NCI-H345 (cell line): Measurements from ENCODE around the gene PDE6G.

Source experiments
- DNase-seq: peaks from one replicate; lab custom pipeline; 2025; lab: John Stamatoyannopoulos, UW

Gene PDE6G

GRCh38 chr17:81656118-81656743 lies at the start of gene PDE6G:
Gene PDE6G, minus strand, starts transcription at chr17:81656542. Its CDS starts 3,237 bp downstream, at chr17:81653305.
- no peak for DNase-seq

DNA sequence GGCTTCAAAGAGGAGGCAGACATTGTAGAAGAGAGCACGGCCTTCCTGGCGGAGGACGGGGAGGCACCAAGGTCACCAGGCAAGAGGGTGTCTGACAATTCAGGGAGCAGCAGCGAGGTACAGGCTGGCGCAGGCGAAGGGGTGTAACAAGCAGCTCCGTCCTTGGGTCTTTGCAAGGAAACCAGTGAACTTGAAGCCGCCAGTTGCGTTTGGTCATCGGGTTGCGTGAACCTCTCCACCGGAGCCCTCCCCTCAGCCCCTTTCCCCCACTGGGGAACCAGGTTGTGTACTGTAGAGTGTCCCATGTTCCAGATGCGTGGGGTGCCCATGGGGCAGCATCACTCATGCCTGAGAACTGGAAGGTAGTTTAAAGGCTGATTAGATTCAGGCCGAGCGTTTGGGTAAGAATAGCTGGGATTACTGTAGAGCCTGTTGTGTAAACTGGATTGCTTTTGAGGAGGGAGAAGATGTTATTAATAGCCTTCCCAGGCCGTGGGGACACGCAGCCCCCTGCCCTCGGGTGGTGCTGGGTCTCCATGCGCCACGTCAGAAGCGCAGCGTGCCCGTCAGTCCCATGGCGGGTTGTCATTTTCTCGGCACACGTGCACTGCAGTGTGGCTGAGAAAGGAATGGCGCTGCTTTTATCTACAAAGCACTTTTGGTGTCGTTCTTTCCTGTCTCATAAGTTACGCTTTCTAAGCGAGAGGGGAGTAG lies 49.3 kb upstream of the PDE6G start:
- DNase-seq: no peak

DNA sequence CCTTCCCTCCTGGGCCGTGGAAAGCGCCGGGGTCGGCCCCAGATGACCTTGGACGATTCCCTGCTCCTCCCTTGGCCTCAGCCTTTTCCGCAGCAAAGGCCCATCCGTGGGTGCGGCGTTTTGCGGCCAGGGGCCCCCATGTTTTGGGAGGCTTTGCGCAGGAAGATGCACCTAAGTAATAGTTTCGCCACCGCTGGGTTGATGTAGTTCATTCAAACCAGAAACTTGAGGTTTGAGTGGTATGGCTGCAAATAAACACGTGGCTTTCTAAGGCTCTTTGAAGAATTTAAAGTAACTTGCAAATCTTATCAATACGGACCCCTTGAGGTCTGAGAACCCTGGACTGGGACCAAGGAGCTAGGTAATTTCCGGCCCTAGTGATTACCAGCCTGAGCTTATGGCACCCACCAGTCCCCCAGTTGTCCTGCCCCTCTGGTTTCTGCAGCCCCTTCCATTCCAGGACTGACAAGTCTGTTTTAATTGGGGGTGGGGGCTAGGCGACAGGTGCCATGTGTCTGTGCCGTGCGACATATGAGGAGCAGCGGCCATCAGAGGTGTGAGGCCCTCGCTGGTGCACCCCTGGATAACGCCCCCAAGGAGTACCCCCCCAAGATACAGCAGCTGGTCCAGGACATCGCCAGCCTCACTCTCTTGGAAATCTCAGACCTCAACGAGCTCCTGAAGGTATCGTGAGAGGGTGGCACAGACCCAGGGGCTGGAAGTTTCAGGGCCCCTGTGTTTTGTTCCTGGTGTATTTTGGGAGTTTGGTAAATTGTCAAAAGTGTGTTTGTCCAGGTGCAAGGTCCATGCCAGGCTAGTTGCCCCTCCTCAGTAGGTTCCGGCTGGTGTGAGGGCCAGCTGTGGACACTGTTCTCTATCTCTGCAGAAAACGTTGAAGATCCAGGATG lies 47.7 kb upstream of the PDE6G start:
- DNase-seq: no peak

DNA sequence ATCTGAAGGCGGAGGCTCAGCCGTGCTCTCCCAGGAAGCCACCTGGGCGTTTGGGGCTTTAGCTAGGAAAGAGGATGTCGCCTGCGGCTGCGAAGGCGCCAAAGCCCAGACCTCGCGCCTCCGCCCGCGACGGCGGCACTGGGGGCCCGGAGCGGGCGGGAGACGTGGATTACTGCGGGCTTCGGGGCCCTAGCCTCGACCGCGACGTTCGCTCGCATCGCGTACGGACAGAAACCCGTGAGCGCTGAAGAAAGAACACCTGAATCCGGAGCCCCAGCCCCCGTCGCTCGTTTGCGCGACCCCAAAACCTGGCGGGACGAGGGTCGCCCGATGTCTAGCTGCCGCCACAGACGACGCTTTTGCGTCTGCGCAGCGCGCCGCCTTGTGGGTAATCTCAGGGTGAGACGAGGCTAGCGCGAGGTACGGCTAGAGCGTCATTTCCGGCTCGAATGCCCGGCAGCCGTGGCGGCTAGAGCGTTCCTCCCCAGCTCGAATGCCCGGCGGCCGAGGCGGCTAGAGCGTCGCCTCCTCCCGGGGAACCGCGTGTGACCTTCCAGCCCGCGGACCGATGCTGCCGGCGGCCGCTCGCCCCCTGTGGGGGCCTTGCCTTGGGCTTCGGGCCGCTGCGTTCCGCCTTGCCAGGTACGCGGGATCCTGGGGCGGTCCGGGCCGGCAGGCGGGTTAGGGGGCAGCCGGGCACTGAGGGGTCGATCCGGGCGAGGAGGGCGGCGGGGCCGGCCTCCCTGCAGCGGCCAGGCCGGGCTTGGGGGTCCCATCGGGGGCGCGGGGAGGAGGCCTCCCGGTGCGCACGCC lies 46.8 kb upstream of the PDE6G start, which contains the start of gene MRPL12:
TSS of gene MRPL12 (plus strand) at position 434 of the 813 bp plus-strand sequence. CDS start at position 569, 135 bp downstream.
- peak; percentile 97 for DNase-seq

DNA sequence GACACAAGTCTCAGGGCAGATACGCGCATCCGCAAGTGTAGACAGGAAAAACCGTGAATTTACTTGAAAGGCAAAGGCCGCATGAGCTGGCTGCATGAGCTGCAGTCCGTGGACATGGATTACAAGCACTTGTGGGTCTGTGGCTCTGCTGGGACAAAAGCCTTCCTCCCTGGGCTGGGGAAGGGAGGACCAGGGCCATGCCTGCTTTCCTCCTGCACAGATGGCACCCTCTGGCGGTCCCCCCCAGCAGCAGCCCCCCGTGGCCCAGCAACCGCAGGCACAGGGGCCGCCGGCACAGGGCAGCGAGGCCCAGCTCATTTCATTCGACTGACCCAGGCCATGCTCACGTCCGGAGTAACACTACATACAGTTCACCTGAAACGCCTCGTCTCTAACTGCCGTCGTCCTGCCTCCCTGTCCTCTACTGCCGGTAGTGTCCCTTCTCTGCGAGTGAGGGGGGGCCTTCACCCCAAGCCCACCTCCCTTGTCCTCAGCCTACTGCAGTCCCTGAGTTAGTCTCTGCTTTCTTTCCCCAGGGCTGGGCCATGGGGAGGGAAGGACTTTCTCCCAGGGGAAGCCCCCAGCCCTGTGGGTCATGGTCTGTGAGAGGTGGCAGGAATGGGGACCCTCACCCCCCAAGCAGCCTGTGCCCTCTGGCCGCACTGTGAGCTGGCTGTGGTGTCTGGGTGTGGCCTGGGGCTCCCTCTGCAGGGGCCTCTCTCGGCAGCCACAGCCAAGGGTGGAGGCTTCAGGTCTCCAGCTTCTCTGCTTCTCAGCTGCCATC lies 45.1 kb upstream of the PDE6G start:
- DNase-seq: no peak

DNA sequence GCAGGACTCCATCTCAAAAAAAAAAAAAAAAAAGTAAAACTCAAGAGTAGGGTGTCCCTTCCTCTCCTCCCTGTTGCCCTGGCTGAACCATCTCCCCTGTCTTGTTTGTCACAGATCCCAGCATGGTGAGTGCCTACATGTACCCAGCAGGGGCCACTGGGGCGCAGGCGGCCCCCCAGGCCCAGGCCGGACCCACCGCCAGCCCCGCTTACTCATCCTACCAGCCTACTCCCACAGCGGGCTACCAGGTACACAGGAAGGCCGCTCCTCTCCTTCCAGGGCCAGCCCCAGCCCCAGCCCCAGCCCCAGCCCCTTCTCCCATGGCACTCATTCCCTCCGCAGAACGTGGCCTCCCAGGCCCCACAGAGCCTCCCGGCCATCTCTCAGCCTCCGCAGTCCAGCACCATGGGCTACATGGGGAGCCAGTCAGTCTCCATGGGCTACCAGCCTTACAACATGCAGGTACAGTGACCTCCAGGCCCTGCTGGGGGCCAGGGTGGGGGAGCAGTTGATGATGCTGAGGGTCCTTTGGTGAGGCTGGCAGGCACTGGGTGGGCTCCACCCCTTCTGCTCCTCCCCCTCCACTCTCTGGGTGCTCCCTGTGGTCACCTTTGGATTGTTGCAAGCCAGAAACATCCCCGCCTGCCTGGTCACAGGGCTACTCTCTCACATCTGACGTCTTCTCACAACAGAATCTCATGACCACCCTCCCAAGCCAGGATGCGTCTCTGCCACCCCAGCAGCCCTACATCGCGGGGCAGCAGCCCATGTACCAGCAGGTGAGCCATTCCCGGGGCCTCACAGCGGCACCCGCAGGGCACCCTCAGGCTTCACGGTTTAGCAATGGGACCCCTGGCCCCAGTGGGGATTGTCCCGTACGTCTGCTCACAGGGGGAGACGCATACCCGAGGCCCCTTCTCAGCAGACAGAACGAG lies 44.3 kb upstream of the PDE6G start:
- no peak for DNase-seq

- no peak for DNase-seq
Measured at GRCh38 chr17:81697261-81698044, 41.1 kb upstream of the PDE6G start.

DNA sequence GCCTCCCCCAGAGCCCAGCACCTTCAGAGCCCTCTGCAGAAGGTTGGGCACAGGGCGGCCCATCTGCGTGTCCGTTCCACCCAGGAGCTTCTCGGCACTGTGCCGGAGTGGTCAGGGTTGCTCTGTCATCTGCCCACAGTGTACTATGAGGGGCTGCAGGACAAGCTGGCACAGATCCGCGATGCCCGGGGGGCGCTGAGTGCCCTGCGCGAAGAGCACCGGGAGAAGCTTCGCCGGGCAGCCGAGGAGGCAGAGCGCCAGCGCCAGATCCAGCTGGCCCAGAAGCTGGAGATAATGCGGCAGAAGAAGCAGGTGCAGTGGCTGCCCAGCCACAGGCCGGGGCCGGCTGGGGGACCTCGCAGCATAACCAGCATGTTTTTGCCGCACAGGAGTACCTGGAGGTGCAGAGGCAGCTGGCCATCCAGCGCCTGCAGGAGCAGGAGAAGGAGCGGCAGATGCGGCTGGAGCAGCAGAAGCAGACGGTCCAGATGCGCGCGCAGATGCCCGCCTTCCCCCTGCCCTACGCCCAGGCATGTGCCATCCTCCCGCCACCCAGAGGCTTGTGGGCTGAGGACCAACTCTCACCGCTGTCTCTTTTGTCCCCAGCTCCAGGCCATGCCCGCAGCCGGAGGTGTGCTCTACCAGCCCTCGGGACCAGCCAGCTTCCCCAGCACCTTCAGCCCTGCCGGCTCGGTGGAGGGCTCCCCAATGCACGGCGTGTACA lies 40.0 kb upstream of the PDE6G start:
- no peak for DNase-seq

DNA sequence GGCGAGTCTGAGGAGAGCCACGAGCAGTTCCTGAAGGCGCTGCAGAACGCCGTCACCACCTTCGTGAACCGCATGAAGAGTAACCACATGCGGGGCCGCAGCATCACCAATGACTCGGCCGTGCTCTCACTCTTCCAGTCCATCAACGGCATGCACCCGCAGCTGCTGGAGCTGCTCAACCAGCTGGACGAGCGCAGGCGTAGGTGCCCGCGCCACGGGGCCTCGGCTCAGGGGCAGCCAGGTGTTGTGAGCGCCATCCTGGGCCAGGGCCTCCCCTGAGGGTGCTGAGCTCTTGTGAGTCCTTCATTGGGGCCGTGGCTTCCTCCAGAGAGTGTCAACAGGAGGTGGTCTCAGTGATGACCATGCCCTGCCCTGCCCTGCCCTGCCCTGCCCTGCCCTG lies 39.5 kb upstream of the PDE6G start:
- no peak for DNase-seq

- no peak for DNase-seq
Measured at GRCh38 chr17:81695211-81695610, 38.9 kb upstream of the PDE6G start.

GRCh38 chr17:81694810-81695209 lies 38.5 kb upstream of the PDE6G start:
- no peak for DNase-seq

- no peak for DNase-seq
Measured at GRCh38 chr17:81693509-81694210, 37.3 kb upstream of the PDE6G start.

DNA sequence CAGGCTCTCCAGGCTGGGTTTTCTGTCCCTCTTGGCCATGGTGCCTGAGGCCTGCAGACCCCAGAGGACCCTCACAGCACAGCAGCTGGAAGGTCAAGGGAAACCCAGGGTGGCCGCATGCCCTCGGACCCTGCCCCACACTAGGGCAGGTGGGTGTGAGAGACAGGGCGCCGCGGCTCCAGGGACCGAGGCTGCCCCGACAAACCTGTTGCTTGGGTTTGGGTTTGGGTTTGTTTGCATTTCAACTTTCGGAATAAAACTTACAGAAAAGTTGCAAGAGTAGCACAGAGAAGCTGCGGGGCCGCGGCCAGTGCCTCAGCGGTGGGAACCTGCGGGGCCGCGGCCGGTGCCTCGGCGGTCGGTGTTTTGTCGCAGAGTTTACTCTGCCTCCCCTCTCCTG lies 35.3 kb upstream of the PDE6G start:
- no peak for DNase-seq

DNA sequence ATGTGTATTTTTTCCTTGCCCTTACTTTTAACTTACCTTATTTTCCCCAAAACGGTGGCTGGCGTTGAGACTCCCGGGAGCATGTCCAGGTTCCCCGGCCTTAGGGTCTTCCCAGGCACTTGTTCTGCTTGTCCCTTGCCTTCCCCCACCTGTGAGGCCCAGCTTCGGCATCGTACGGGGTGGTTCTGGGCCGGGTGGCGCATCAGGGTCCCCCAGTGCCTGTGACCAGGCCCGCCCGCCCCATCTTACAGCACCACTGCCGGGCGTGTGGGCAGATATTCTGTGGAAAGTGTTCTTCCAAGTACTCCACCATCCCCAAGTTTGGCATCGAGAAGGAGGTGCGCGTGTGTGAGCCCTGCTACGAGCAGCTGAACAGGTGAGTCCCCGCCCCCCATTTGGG lies 34.9 kb upstream of the PDE6G start:
- DNase-seq: no peak

GRCh38 chr17:81690549-81690948 lies 34.2 kb upstream of the PDE6G start:
- no peak for DNase-seq

DNA sequence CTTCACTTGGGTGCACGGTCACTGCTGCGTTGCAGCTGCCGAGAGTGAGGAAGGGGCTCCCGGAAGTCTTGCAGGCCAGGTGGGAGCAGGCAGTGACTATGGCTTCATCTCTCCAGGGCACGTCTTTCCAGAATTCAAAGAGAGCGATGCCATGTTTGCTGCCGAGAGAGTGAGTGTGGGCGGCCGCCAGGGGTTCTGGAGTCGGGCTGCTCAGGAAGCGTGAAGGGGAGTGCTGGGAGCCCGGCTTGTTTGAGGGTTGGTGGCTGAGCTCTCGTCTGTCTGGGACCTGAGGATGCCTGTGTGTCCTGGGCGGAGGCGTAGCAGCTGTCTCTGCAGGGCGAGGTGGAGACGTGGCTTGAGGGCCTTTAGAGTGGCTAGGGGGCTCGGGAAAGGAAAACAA lies 33.7 kb upstream of the PDE6G start:
- no peak for DNase-seq

DNA sequence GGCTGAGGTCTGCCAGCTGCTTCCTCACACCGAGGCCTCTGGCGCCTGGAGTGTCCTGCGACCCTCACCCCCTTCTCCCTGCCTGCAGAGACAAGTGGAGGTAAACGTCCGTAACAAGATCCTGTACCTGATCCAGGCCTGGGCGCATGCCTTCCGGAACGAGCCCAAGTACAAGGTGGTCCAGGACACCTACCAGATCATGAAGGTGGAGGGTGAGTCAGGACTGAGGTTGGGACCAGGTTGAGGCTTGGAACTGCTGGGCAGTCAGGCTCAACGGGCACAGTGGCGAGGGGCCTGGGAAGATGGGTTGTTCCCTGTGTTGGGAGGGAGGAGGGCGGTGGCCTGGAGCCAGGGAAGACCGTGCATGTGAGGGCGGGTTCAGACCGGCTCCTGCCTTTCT lies 32.3 kb upstream of the PDE6G start:
- no peak for DNase-seq
